Suppressor macrophage treated with lipopolysaccharide for 4 hours (primary cell): ENCODE results near the gene MAB21L3.

ENCODE experiments used
- DNase-seq: peaks from one replicate; pipeline ENCODE4 v3.0.0-alpha.2; 2020

MAB21L3 gene

GRCh38 chr1:116110567-116111523 is at the start of gene MAB21L3:
TSS of gene MAB21L3 (plus strand) at chr1:116111399. CDS start at chr1:116112616, 1,217 bp downstream.
- no peak for DNase-seq

GRCh38 chr1:116062201-116062600 is 49.0 kb upstream of the MAB21L3 start:
- no peak for DNase-seq

GRCh38 chr1:116064616-116065015 is 46.6 kb upstream of the MAB21L3 start:
- DNase-seq: no peak

- no peak for DNase-seq
These were observed 44.2 kb upstream of the MAB21L3 start for GRCh38 chr1:116066868-116067565.

- DNase-seq: no peak
These were observed 43.7 kb upstream of the MAB21L3 start for GRCh38 chr1:116067566-116067890.

GRCh38 chr1:116075575-116075974 is 35.6 kb upstream of the MAB21L3 start:
- no peak for DNase-seq

- DNase-seq: no peak
These were observed 35.2 kb upstream of the MAB21L3 start for GRCh38 chr1:116075990-116076389.

- DNase-seq: no peak
These were observed 34.4 kb upstream of the MAB21L3 start for GRCh38 chr1:116076831-116077230.

- no peak for DNase-seq
These were observed 32.4 kb upstream of the MAB21L3 start for GRCh38 chr1:116078699-116079223.

- no peak for DNase-seq
These were observed 23.6 kb upstream of the MAB21L3 start for GRCh38 chr1:116087628-116088027.

GRCh38 chr1:116089870-116090269 is 21.3 kb upstream of the MAB21L3 start:
- no peak for DNase-seq

- DNase-seq: no peak
These were observed 20.1 kb upstream of the MAB21L3 start for GRCh38 chr1:116091083-116091482.

- no peak for DNase-seq
These were observed 18.3 kb upstream of the MAB21L3 start for GRCh38 chr1:116092752-116093489.

- DNase-seq: no peak
These were observed 16.2 kb upstream of the MAB21L3 start for GRCh38 chr1:116095027-116095426.

- no peak for DNase-seq
These were observed 15.1 kb upstream of the MAB21L3 start for GRCh38 chr1:116096013-116096618.

GRCh38 chr1:116097626-116098025 is 13.6 kb upstream of the MAB21L3 start:
- no peak for DNase-seq

GRCh38 chr1:116099379-116099778 is 11.8 kb upstream of the MAB21L3 start:
- DNase-seq: no peak

- no peak for DNase-seq
These were observed 11.3 kb upstream of the MAB21L3 start for GRCh38 chr1:116099919-116100318.

- no peak for DNase-seq
These were observed 6.5 kb upstream of the MAB21L3 start for GRCh38 chr1:116104667-116105066.

GRCh38 chr1:116105996-116106395 is 5.2 kb upstream of the MAB21L3 start:
- no peak for DNase-seq

GRCh38 chr1:116106646-116107045 is 4.6 kb upstream of the MAB21L3 start:
- no peak for DNase-seq

- no peak for DNase-seq
These were observed 3.8 kb upstream of the MAB21L3 start for GRCh38 chr1:116107371-116107770.

- no peak for DNase-seq
These were observed 374 bp downstream of the MAB21L3 start for GRCh38 chr1:116111524-116112021.
